ENCODE results near the gene PTPRE.

The PTPRE gene

GRCh38 chr10:128103229-128103714 is 196.4 kb downstream of the PTPRE start:
- peak; percentile 19 for DNase-seq

- DNase-seq, result no peak
Measured at GRCh38 chr10:128105383-128105782, 198.5 kb downstream of the PTPRE start.

- DNase-seq, result no peak
Measured at GRCh38 chr10:128109707-128110106, 202.8 kb downstream of the PTPRE start.

- DNase-seq, result no peak
Measured at GRCh38 chr10:128110339-128110738, 203.4 kb downstream of the PTPRE start.

GRCh38 chr10:128111696-128112095 is 204.8 kb downstream of the PTPRE start:
- no peak for DNase-seq

GRCh38 chr10:128113026-128113425 is 206.1 kb downstream of the PTPRE start:
- DNase-seq, result no peak

GRCh38 chr10:128114901-128115300 is 208.0 kb downstream of the PTPRE start:
- DNase-seq, result no peak

- DNase-seq, result no peak
Measured at GRCh38 chr10:128115356-128115755, 208.5 kb downstream of the PTPRE start.

GRCh38 chr10:128116187-128116586 is 209.3 kb downstream of the PTPRE start:
- no peak for DNase-seq

GRCh38 chr10:128116851-128117615 is 210.1 kb downstream of the PTPRE start:
- DNase-seq, result no peak

- DNase-seq, result no peak
Measured at GRCh38 chr10:128121750-128122412, 215.0 kb downstream of the PTPRE start.

GRCh38 chr10:128122931-128123330 is 216.0 kb downstream of the PTPRE start:
- DNase-seq, result no peak

GRCh38 chr10:128123846-128124245 is 216.9 kb downstream of the PTPRE start:
- DNase-seq, result no peak

GRCh38 chr10:128124813-128125403 is 218.0 kb downstream of the PTPRE start:
- no peak for DNase-seq

GRCh38 chr10:128125416-128125943 is 218.6 kb downstream of the PTPRE start:
- peak; percentile 29 for DNase-seq

- peak; percentile 88 for DNase-seq
Measured at GRCh38 chr10:128125944-128126764, 219.3 kb downstream of the PTPRE start, which contains the start of gene MKI67. Gene MKI67, minus strand, starts transcription at chr10:128126423. Its CDS starts 756 bp downstream, at chr10:128125667.

- no peak for DNase-seq
Measured at GRCh38 chr10:128128582-128128981, 221.7 kb downstream of the PTPRE start.

GRCh38 chr10:128130051-128130450 is 223.1 kb downstream of the PTPRE start:
- no peak for DNase-seq

All from activated naive CD4-positive, alpha-beta T cell treated with Interleukin-2 at 50 U/mL for 16 hours (primary cell).